ENCODE data around the gene TRMT61B. TPM values are rescaled to one million over a fixed set of nuclear protein-coding genes. Genes with fewer than 3 reads are reported as not detected.

The TRMT61B gene
- total and polyA plus RNA-seq, 9 of the 15 experiments (the other 6 are each of a cell fraction or from before 2014, with no cell fraction given) = 13.2 to 28.3 (median 19.5) TPM

DNA sequence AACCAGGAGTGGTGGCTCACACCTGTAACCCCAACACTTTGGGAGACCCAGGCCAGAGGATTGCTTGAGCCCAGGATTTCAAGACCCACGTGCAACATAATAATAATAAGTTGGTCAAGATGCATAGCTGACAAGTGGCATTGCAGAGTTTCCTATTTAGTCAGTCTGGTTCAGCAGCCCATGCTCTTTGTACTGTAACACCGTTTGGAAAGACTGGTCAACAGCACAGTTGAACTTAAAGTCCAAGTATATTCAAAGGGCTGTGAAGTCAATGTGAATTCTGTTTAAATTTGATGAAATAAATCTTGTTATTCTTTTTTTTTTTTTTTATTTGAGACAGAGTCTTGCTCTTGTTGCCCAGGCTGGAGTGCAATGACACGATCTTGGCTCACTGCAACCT lies 1.5 kb upstream of the TRMT61B start:
- ATAC-seq (no peak), DNase-seq (ENCODE audit: extremely low read depth in 1 of 4, low spot score in 3 of 4) (no peak), FAIRE-seq (no peak)
- ChIA-PET CTCF (ENCODE audit: low intra/inter-chr PET ratio) (no interaction called here), POLR2A (interaction anchor here (1.7 kb wide), 1 partner anchor 7 kb away, joined by 8 read pairs; no protein-coding TSS in a partner anchor)
- BruUV-seq (replicated peaks) = no TSS peak
- intact Hi-C loops (cut with micrococcal nuclease) (loop anchor here (2.0 kb wide), 1 partner anchor 23 kb away; the partner anchor contains the start of gene WDR43), in situ Hi-C loops (cut with MboI) (no loop called here)
- no peaks in the 10 kb centered on the region for H3K9me1 ChIP-seq (ENCODE audit: control insufficient read depth, insufficient read depth, low read length)
- peak overlapping the region; percentile 98; the same call in 1 of the 2 replicates for H2AFZ ChIP-seq (ENCODE audit: low read depth, low read length)
- H3K4me1 ChIP-seq (replicated peaks in 1 of 2; ENCODE audit: control insufficient read depth in 2 of 2, insufficient read depth in 2 of 2, low read length in 2 of 2) = peaks cover 4 to 12% of the 10 kb centered on the region in 2 experiments; a peak in 4 of 5 replicates
- no peak overlapping the region for H3K4me2 ChIP-seq (ENCODE audit: insufficient read depth, low read length)
- H3K79me2 ChIP-seq (ENCODE audit: control insufficient read depth, insufficient read depth, low read length) = peaks cover 41% of the 10 kb centered on the region
- peaks cover 6% of the 10 kb centered on the region; the same call in 2 of the 3 replicates for H3K36me3 ChIP-seq (ENCODE audit: control insufficient read depth, insufficient read depth, low read length)
- H3K4me3 ChIP-seq = no peak overlapping the region
- WGBS (ENCODE audit: insufficient coverage, low coverage, missing lambda C conversion rate) = 56% methylated on average over 2 of the region's 3 CpGs
- no peaks in the 10 kb centered on the region; a peak in 1 of 5 replicates for H3K27me3 ChIP-seq (ENCODE audit: control insufficient read depth in 2 of 2, insufficient read depth in 2 of 2, low read length in 2 of 2)
- no peak overlapping the region for H3K27ac ChIP-seq (ENCODE audit: extremely low read depth, low read depth, low read length)
- H3K9me3 ChIP-seq (replicated peaks; ENCODE audit: control insufficient read depth, insufficient read depth, low read depth, low read length) = no peaks in the 10 kb centered on the region
- no peak overlapping the region for H3K9ac ChIP-seq (ENCODE audit: insufficient read depth in 1 of 2, low read depth in 2 of 2, low read length in 2 of 2)
- no peaks in the 10 kb centered on the region for H4K20me1 ChIP-seq (replicated peaks; ENCODE audit: control insufficient read depth, insufficient read depth, low read length)
- TF ChIP-seq, protein P1, sequence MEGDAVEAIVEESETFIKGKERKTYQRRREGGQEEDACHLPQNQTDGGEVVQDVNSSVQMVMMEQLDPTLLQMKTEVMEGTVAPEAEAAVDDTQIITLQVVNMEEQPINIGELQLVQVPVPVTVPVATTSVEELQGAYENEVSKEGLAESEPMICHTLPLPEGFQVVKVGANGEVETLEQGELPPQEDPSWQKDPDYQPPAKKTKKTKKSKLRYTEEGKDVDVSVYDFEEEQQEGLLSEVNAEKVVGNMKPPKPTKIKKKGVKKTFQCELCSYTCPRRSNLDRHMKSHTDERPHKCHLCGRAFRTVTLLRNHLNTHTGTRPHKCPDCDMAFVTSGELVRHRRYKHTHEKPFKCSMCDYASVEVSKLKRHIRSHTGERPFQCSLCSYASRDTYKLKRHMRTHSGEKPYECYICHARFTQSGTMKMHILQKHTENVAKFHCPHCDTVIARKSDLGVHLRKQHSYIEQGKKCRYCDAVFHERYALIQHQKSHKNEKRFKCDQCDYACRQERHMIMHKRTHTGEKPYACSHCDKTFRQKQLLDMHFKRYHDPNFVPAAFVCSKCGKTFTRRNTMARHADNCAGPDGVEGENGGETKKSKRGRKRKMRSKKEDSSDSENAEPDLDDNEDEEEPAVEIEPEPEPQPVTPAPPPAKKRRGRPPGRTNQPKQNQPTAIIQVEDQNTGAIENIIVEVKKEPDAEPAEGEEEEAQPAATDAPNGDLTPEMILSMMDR (IDR thresholded peaks at IDR 0.05 in 2 of 3, conservative IDR thresholded peaks at IDR 0.05 in 1 of 3; ENCODE audit: insufficient read depth in 2 of 3, low read depth in 1 of 3, low read length in 3 of 3) = no peak
- TF ChIP-seq, protein P2, sequence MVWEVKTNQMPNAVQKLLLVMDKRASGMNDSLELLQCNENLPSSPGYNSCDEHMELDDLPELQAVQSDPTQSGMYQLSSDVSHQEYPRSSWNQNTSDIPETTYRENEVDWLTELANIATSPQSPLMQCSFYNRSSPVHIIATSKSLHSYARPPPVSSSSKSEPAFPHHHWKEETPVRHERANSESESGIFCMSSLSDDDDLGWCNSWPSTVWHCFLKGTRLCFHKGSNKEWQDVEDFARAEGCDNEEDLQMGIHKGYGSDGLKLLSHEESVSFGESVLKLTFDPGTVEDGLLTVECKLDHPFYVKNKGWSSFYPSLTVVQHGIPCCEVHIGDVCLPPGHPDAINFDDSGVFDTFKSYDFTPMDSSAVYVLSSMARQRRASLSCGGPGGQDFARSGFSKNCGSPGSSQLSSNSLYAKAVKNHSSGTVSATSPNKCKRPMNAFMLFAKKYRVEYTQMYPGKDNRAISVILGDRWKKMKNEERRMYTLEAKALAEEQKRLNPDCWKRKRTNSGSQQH (CRISPR knock-in tag; IDR thresholded peaks at IDR 0.05) = no peak
- TF ChIP-seq, protein P3, sequence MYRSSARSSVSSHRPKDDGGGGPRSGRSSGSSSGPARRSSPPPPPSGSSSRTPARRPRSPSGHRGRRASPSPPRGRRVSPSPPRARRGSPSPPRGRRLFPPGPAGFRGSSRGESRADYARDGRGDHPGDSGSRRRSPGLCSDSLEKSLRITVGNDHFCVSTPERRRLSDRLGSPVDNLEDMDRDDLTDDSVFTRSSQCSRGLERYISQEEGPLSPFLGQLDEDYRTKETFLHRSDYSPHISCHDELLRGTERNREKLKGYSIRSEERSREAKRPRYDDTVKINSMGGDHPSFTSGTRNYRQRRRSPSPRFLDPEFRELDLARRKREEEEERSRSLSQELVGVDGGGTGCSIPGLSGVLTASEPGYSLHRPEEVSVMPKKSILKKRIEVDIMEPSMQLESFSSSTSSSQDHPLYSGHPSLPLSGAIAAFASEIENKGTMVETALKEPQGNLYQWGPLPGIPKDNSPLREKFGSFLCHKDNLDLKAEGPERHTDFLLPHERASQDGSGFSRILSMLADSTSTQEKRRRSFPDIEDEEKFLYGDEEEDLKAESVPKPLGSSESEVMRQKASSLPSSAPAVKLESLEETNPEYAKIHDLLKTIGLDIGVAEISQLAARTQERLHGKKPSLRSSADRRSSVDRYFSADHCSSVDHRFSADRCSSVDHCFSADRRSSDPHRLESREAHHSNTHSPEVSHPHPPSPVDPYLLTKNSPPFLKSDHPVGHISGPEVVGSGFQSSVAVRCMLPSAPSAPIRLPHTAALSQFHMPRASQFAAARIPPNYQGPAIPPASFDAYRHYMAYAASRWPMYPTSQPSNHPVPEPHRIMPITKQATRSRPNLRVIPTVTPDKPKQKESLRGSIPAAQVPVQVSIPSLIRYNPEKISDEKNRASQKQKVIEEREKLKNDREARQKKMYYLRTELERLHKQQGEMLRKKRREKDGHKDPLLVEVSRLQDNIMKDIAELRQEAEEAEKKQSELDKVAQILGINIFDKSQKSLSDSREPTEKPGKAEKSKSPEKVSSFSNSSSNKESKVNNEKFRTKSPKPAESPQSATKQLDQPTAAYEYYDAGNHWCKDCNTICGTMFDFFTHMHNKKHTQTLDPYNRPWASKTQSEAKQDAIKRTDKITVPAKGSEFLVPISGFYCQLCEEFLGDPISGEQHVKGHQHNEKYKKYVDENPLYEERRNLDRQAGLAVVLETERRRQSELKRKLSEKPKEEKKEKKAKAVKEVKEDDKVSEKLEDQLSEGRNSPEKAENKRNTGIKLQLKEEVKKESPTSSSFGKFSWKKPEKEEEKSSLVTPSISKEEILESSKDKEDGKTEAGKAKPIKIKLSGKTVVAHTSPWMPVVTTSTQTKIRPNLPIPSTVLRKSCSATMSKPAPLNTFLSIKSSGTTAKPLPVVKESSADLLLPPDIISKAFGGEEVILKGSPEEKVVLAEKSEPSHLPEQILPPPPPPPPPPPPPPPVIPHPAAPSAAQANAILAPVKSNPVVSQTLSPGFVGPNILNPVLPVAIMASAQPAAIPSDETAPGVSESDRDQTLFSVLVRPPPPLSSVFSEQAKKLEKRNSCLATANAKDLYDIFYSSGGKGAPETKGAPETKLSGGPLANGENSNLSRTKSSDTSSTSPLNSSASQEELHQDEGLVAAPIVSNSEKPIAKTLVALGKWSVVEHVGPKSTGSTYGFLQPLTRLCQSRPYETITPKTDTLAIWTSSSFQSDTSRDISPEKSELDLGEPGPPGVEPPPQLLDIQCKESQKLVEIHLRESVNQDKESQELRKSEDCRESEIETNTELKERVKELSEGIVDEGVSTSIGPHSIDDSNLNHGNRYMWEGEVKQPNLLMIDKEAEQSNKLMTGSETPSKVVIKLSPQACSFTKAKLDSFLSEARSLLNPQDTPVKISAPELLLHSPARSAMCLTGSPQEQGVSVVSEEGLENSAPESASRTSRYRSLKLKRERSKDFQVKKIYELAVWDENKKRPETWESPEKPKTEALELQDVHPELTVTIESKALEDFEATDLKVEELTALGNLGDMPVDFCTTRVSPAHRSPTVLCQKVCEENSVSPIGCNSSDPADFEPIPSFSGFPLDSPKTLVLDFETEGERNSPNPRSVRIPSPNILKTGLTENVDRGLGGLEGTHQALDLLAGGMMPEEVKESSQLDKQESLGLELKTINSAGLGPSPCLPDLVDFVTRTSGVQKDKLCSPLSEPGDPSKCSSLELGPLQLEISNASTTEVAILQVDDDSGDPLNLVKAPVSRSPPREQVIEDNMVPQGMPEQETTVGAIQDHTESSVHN (IDR thresholded peaks at IDR 0.05; ENCODE audit: borderline replicate concordance in 1 of 2, low read depth in 1 of 2) = no peak
- TF ChIP-seq HNRNPUL1 (IDR thresholded peaks at IDR 0.05; ENCODE audit: low read length) (no peak), CBX1 (IDR thresholded peaks at IDR 0.05; ENCODE audit: low read depth) (no peak), ZKSCAN1 (IDR thresholded peaks at IDR 0.05; ENCODE audit: low read depth, low read length) (no peak), PHF8 (IDR thresholded peaks at IDR 0.05; ENCODE audit: borderline replicate concordance, low read length) (no peak), KDM1A (IDR thresholded peaks at IDR 0.05) (no peak), HMG20A (CRISPR knock-in tag; conservative IDR thresholded peaks at IDR 0.05) (no peak)
